ENCODE data around the gene ATP10A.

Gene ATP10A

DNA sequence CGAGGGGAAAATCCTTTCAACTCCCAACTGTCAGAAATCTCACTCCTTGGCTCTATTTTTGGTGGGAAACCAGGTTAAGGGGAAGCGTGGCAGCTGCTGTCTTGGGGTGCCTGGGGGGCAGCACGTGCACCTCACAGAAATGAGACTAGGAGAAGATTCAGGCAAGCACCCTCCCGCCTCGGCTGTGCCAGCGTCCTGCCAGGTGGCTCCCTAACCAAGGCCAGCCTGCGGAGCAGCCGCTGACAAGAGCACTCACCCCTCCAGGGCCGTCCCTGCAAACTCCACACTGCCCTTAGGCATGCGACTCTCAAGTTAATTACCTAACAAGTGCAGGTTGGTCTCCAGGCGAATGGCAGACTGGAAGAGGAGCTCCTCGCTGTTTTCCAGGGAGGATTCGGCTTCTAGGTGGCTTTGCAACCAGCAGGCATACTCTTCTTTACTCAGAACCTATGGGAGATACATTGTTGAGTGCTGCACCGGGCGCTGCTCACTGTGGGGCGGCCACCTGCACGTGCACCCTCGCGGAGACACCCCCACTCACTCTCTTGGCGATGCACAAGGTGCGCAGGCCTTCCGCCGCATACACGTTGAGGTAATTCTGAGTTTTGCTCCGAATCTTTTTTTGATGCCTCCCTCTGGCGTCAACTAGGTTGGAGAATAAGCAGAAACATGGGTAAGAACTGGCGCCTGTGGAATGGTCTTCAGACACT lies 155.3 kb downstream of the ATP10A start:
- Mint-ChIP-seq H3K4me1 (no peaks in the 10 kb centered on the region), H3K4me3 (no peak overlapping the region), H3K36me3 (ENCODE audit: insufficient read depth) (peaks cover 4% of the 10 kb centered on the region), H3K9me3 (no peaks in the 10 kb centered on the region), H3K27ac (ENCODE audit: low read depth) (no peak overlapping the region), H3K27me3 (no peaks in the 10 kb centered on the region)
- DNase-seq (ENCODE audit: low spot score in 2 of 2) (no peak), ATAC-seq (replicated peaks; ENCODE audit: extremely low read depth, poor library complexity, severe bottlenecking) (no peak)

GRCh38 chr15:25706176-25706955 lies 156.8 kb downstream of the ATP10A start:
- H3K4me3 Mint-ChIP-seq: no peak overlapping the region
- H3K36me3 Mint-ChIP-seq (ENCODE audit: insufficient read depth): peaks cover 4% of the 10 kb centered on the region
- ATAC-seq (replicated peaks; ENCODE audit: extremely low read depth, poor library complexity, severe bottlenecking): no peak

DNA sequence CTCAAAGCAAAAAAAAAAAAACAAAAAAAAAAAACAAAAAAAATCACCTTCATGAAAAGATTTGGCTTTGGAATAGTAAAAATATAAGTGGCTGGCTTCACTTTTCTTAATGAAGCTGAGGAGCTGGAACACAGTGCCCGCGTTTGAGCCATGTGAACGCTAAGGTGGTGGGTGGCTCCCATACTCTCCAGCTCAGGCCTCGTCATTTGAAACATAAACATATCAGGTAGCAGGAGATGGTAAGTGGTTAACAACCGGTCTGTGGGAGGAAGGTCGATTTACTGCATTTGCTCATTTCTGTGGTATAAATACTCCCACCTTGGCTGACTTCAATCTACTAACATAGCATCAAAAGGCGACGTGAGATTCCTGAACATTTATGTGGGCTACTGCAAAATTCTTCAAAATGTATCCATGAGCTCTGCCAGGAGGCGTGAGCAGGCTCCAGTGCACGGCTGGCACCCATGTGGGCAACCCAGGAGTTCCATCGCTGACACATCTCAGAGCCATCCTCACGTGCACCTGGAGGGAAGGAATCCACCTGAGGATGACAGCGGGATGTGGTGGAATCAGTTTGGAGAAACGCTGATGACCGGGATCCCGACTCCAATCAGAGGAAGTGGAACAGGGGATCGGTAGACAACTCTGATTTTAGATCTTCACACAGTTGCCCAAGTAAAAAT lies 157.6 kb downstream of the ATP10A start:
- H3K9me3 Mint-ChIP-seq: no peaks in the 10 kb centered on the region
- no peak overlapping the region for H3K27ac Mint-ChIP-seq (ENCODE audit: low read depth)
- H3K36me3 Mint-ChIP-seq (ENCODE audit: insufficient read depth): peaks cover 3% of the 10 kb centered on the region

More at GRCh38 chr15:25706176-25706955, 156.8 kb downstream of the ATP10A start:
- Mint-ChIP-seq H3K4me1 (no peaks in the 10 kb centered on the region), H3K9me3 (no peaks in the 10 kb centered on the region), H3K27me3 (no peaks in the 10 kb centered on the region), H3K27ac (ENCODE audit: low read depth) (no peak overlapping the region)
- no peak for DNase-seq (ENCODE audit: low spot score in 2 of 2)

DNA sequence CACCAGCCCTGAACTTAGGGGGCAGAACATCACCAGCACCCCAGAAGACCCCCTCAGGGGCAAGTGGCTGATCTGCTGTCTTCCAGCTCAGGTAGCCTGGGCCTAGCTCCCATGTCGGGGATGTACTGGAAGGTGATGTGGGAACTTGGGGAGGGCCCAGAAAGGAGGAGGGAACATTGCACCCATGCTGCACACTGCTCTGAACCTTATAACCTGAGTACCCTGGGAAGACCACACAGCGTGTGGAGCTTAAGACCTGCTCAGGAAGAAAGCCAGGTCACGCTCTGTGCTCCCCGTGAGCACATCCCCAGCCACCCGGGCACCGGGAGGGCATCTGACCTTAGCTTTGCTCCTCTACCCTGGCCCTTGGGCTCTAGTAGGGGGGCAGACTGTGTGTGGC lies 159.4 kb downstream of the ATP10A start:
- no peak overlapping the region for H3K4me3 Mint-ChIP-seq
- H3K27ac Mint-ChIP-seq (ENCODE audit: low read depth): no peak overlapping the region
- DNase-seq (ENCODE audit: low spot score in 2 of 2): no peak
- ATAC-seq (replicated peaks; ENCODE audit: extremely low read depth, poor library complexity, severe bottlenecking): no peak
- H3K9me3 Mint-ChIP-seq: no peaks in the 10 kb centered on the region
- H3K36me3 Mint-ChIP-seq (ENCODE audit: insufficient read depth): peaks cover 10% of the 10 kb centered on the region
- H3K27me3 Mint-ChIP-seq: no peaks in the 10 kb centered on the region
- no peaks in the 10 kb centered on the region for H3K4me1 Mint-ChIP-seq

More for the DNA sequence above, 157.6 kb downstream of the ATP10A start:
- DNase-seq (ENCODE audit: low spot score in 2 of 2) (no peak), ATAC-seq (replicated peaks; ENCODE audit: extremely low read depth, poor library complexity, severe bottlenecking) (no peak)
- no peak overlapping the region for H3K4me3 Mint-ChIP-seq
- no peaks in the 10 kb centered on the region for H3K4me1 Mint-ChIP-seq
- no peaks in the 10 kb centered on the region for H3K27me3 Mint-ChIP-seq

- DNase-seq (ENCODE audit: low spot score in 2 of 2) (no peak), ATAC-seq (replicated peaks; ENCODE audit: extremely low read depth, poor library complexity, severe bottlenecking) (no peak)
- Mint-ChIP-seq H3K4me1 (no peaks in the 10 kb centered on the region), H3K9me3 (no peaks in the 10 kb centered on the region), H3K36me3 (ENCODE audit: insufficient read depth) (peaks cover 12% of the 10 kb centered on the region), H3K27me3 (no peaks in the 10 kb centered on the region), H3K4me3 (no peak overlapping the region), H3K27ac (ENCODE audit: low read depth) (no peak overlapping the region)
These were observed 161.2 kb downstream of the ATP10A start for GRCh38 chr15:25701721-25702465.

DNA sequence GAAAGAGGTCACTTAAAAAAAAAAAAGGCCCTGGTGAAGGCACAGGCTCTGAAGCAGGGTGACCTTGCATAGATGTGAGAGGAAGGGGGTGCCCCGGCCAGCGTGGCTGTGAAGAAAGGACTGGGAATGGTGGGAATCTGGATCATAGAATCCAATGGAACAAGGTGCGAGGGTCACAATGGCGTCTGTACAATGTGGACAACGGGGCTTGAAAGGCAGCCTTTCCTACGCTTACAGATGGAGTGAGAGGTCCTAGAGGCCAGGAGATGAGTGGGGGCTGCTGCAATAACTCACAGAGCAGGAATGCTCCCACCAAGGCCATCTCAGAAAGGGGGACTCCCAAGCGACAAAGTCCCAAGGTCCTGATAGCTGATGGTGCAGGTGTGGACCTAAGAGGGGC lies 162.2 kb downstream of the ATP10A start:
- H3K4me3 Mint-ChIP-seq: no peak overlapping the region
- no peaks in the 10 kb centered on the region for H3K27me3 Mint-ChIP-seq
- no peak for DNase-seq (ENCODE audit: low spot score in 2 of 2)
- no peak for ATAC-seq (replicated peaks; ENCODE audit: extremely low read depth, poor library complexity, severe bottlenecking)
- H3K27ac Mint-ChIP-seq (ENCODE audit: low read depth): no peak overlapping the region
- no peaks in the 10 kb centered on the region for H3K9me3 Mint-ChIP-seq
- H3K4me1 Mint-ChIP-seq: no peaks in the 10 kb centered on the region
- peaks cover 12% of the 10 kb centered on the region for H3K36me3 Mint-ChIP-seq (ENCODE audit: insufficient read depth)

- Mint-ChIP-seq H3K36me3 (ENCODE audit: insufficient read depth) (peaks cover 15% of the 10 kb centered on the region), H3K4me3 (no peak overlapping the region), H3K9me3 (no peaks in the 10 kb centered on the region), H3K4me1 (no peaks in the 10 kb centered on the region), H3K27ac (ENCODE audit: low read depth) (no peak overlapping the region), H3K27me3 (no peaks in the 10 kb centered on the region)
- ATAC-seq (replicated peaks; ENCODE audit: extremely low read depth, poor library complexity, severe bottlenecking) (no peak), DNase-seq (ENCODE audit: low spot score in 2 of 2) (no peak)
These were observed 165.5 kb downstream of the ATP10A start for GRCh38 chr15:25697586-25697985.

DNA sequence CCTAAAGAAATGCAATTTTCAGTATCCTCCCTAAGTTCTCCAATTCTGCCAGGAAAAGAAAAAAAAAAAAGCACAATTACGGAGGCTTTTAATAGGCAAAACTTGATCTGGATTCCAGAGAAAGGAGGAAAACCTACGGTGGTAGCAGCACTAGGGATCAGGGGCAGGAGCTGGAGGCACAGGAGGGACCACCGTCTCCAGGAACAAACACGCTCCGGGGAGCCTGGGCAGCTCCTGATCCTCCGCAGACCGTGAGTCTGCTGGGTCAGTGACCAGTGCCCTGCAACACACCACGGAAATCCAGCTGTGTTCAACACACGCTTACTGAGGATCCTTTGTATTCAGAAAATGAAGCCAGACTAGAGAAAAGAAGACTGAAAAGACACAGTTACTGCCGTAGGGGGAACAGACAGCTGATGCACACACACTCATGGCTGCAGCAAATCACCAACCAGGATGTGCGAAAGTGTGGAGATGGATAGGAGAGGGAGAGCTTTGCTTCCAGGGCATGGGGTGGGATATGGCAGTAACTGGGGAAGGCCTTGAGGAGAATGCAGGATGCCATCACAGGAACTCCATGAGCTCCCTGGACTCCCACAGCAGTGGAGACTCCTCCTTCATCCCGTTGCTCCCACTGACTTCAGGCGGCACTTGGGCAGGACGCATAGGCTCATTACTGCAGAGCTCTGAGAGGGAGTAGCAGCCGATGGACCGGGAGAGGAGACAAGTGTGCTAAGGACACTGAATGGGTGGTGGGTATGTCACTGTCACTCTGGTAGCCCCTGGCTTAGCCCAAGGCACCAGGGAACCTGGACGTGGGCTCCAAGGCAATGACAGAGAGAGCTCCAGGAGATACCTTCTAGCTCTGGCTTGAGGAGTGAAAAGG lies 167.0 kb downstream of the ATP10A start:
- no peaks in the 10 kb centered on the region for H3K9me3 Mint-ChIP-seq
- peaks cover 15% of the 10 kb centered on the region for H3K36me3 Mint-ChIP-seq (ENCODE audit: insufficient read depth)
- DNase-seq (ENCODE audit: low spot score in 2 of 2): no peak
- ATAC-seq (replicated peaks; ENCODE audit: extremely low read depth, poor library complexity, severe bottlenecking): no peak
- H3K4me1 Mint-ChIP-seq: no peaks in the 10 kb centered on the region
- no peak overlapping the region for H3K27ac Mint-ChIP-seq (ENCODE audit: low read depth)
- no peak overlapping the region for H3K4me3 Mint-ChIP-seq
- H3K27me3 Mint-ChIP-seq: no peaks in the 10 kb centered on the region

DNA sequence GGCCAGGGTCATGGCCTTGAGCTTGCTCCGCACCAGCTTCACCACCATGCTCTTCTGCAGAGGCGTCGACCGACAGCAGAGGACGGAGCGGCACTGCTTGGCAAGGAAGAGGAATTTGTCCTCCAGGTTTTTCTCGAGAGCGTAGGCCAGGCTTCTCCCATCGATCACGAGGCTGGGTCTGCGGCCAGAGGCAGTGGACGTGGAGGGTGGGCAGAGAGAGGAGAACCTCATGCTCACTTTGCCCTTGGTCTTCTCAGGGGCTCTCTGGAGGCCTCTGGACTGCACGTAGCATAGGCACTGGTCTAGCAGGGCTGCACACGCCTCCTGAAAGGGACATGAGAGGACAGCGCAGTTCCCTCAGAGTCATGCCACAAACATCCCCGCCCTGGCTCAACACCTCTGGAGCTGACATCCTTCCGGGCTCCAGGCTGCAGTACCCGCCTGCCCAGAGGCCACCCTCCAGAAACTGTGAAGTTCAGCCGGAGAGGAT lies 168.3 kb downstream of the ATP10A start:
- no peak for ATAC-seq (replicated peaks; ENCODE audit: extremely low read depth, poor library complexity, severe bottlenecking)
- H3K4me3 Mint-ChIP-seq: no peak overlapping the region
- no peak overlapping the region for H3K27ac Mint-ChIP-seq (ENCODE audit: low read depth)
- H3K9me3 Mint-ChIP-seq: no peaks in the 10 kb centered on the region
- DNase-seq (ENCODE audit: low spot score in 2 of 2): no peak
- H3K36me3 Mint-ChIP-seq (ENCODE audit: insufficient read depth): peaks cover 10% of the 10 kb centered on the region
- no peaks in the 10 kb centered on the region for H3K4me1 Mint-ChIP-seq
- no peaks in the 10 kb centered on the region for H3K27me3 Mint-ChIP-seq

DNA sequence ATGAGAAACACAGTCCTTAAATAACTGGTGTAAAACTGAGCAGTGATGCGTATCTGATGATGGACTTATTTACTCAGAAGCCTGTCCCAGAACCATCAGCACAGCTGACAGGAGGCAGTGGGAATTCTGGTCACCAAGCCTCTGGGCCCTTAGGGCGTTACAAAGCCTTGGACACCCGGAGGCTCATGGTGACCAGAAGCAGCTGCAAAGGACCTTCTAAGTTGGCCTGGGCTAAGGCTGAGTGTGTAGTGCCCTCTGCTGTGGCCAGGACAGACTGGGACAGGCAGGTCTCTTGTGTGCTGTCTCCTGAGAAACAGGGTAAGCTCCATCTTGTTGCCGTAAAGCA lies 168.9 kb downstream of the ATP10A start:
- ATAC-seq (replicated peaks; ENCODE audit: extremely low read depth, poor library complexity, severe bottlenecking): no peak
- H3K36me3 Mint-ChIP-seq (ENCODE audit: insufficient read depth): peaks cover 9% of the 10 kb centered on the region
- H3K27me3 Mint-ChIP-seq: no peaks in the 10 kb centered on the region
- no peak overlapping the region for H3K4me3 Mint-ChIP-seq
- no peak for DNase-seq (ENCODE audit: low spot score in 2 of 2)
- H3K9me3 Mint-ChIP-seq: no peaks in the 10 kb centered on the region
- H3K4me1 Mint-ChIP-seq: no peaks in the 10 kb centered on the region
- no peak overlapping the region for H3K27ac Mint-ChIP-seq (ENCODE audit: low read depth)

DNA sequence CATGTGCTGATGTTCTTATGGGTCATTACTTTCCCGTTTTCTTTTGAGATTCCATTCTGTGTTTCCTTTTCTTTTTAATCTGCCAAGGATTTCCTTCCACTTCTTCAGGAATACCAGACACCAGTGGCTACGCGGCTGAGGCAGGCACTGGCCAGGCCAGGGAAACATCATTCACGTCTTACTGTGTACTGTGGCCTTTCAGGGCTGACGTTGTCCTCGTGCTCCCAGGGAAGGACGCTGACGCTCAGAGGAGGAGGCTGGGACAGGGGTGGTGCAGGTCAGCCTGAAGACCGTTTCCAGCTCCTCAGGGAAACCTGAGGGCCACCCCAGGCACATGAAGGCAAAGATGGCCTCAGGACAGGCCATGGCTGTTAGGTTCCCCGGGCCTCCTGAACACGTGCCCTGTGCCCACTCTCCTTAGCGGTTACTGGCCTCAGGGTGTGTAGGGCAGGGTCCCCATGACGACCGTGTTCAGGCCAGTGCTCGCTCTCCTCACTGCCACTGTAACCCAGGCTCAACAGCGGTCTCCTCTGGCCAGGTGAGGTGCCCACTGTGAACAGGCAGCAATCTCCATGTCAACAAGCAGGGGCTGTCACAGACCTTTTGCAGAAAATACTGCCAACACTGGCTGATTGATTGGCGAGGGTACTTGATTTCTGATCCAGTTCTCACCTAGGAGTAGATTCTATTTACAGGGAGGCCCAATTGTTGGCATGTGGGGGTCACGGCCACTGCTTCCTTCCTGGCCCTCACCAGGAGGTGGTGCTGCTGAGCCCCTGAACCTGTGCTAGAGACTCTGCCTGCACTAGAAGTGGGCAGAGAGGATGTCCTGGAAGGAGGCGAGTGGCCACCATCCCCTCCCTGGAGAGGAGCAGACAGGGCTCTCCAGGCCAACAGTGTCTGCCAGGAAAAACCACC lies 169.5 kb downstream of the ATP10A start:
- Mint-ChIP-seq H3K9me3 (no peaks in the 10 kb centered on the region), H3K4me3 (no peak overlapping the region), H3K27me3 (no peaks in the 10 kb centered on the region), H3K36me3 (ENCODE audit: insufficient read depth) (peaks cover 10% of the 10 kb centered on the region), H3K4me1 (no peaks in the 10 kb centered on the region), H3K27ac (ENCODE audit: low read depth) (no peak overlapping the region)
- no peak for DNase-seq (ENCODE audit: low spot score in 2 of 2)
- no peak for ATAC-seq (replicated peaks; ENCODE audit: extremely low read depth, poor library complexity, severe bottlenecking)

Measured in central memory CD8-positive, alpha-beta T cell (primary cell).